NCI-H510A treated with DMSO at 0.1 percent for 48 hours (cell line): ENCODE results near the gene IMP3.

Experiments
- DNase-seq: peaks from one replicate; lab custom pipeline; 2025; lab: John Stamatoyannopoulos, UW

Gene IMP3

DNA sequence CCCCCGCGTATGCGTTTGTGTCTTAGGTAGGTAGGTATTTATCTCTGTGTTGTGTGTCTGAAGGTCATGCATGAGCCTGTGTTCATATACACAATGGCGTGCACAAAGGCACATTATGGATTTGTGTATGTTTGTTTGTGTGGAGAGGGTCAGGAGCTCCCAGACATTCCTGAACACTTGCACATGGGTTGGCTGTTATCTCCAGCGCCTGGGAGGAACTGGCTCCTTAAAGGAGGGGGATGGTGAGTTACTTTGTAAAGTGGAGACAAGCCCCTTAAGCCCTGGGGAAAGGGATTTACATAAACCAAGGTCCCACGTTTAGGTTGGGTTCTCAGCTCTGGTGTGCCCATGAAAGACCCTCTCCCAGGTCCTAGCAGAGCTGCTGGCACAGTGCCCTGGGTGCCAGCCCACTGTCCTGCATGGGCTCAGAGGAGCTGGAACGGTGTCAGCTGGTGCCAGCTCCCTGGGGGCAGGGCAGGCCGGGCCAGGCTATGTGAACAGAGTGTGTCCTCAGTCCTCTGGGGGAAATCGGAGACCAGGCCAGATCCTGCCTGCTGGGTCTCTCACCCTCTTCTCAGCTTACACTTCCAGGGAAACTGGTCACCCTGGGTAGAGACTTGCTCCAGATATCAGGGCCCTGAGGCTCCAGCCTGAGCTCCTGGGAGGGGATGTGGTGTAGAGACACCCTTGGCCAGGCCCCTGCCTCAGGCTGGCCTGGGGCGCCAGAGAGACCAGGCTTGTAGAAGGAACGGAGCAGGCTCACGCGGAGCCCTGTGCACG is 32.8 kb upstream of the IMP3 start:
- DNase-seq = no peak

GRCh38 chr15:75671730-75672602 is 31.9 kb upstream of the IMP3 start:
- DNase-seq = no peak

GRCh38 chr15:75669879-75670212 is 29.8 kb upstream of the IMP3 start:
- no peak for DNase-seq

DNA sequence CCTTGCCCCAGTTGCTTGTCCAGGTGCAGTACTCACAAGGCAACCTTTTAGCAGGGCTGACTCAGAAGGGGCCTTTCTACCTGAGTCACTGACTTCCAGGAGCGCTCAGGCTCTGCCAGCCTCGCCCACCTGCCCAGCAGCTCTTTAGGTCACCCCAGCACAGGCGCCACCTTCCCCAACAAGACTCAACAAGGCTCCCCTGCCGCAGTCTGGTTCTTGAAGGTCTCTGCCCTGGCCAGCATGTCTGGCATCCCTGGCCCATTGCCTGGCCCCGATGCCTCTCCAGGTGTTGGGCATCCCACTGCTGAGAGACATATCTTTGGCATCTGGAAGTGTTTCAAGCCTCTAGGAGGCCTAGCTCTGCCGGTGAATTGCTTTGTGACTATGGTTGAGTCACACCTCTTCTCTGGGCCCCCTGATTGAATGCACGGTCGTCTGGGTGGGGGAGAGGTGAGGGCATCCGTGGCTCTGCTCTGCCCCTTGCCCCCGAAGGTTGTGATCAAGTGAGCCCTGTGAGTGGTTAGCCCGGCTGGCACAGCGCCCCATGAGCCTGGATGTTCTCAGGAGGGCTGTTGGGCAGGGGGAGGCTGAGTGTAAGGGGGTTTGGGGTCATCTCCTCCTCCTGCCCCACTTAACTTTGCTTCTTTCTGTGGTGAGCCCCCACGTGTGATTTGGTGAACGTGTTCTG is 29.3 kb upstream of the IMP3 start:
- DNase-seq = no peak

DNA sequence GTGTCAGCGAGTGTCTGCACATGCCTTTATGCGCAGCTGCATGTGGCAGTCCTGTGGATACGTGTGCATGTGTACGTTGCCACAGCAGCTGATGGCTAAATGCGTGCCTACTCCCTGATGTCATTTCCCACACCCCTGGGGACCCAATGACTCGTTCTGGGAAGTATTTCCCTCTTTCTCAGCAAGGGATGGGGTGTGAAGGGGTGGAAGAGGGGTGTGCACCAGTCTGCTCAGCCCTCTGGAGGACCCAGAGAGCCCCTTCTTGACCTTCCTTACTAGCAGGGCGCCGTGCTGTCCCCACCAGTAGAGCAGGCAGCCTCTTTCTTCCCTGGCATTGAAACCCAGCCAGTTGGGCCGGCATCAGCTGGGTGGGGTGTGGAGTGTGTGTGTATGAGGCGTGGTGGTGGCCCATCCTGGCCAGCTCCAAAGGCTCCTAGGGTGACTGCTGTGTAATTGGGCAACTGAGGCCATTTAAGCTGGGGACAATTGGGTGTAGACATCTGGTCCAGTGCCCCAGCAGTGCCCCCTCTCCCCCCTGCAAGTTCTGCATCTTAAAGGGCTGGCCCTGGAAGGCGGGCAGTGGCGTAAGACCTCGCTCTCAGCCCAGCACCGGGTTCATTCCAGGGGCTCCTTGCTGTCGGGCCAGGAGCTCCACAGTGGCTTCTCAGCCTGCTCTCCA is 26.9 kb upstream of the IMP3 start:
- DNase-seq = no peak

DNA sequence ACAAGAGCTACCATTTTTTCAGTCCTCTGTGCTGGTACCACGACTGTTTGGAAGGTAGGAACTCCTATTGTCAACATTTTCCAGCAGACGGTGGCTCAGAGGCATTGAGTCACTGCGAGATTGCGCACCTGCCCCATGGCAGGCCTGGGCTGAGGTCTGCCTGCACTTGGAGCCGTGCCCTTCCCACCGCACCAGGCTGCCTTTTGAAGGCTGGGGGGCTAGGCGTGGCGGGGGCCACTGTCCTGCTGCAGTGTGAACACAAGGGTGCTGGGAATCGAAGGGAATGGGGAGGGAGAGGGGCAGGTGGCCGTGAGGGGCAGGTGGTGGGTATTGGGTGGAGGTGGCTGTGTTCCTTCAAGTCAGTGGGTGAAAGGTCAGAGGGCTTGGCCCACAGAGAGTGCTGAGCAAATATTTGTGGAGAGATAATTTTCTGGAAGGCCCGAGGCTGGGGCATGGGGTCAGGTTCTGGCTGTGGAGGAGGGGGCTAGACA is 24.0 kb upstream of the IMP3 start:
- peak; percentile 16 for DNase-seq

DNA sequence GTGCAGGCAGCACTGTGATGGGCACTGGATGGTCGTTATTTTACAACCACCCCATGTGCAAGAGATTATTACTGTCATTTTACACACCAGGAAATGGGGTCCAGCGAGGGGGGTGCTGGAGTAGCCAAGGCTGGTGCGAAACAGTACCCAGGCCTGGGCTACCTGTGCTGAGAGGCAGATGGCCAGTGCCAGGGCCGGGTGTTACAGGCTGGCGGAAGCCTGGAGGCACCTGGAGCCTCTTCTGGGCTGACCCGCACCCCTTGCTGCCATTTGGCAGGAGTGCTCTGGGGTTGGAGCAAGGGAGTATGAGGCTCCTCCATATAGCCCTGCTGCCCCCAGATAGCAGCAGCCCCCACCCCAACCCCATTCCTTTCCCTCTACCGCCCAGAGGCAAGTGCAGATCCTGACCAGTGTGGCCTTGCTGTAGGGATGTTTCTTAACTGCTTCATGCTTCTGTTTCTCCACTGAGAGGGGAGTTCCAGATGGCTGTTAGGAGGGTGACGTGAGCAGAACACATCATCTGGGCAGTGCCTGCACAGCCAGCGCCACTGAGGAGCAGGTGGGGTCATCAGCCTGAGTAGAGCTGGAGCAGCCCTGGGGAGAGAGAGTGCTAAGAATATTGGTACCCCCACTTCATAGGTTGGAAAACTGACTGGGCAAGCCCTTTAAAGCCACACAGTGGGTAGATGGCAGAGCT is 22.9 kb upstream of the IMP3 start:
- no peak for DNase-seq

DNA sequence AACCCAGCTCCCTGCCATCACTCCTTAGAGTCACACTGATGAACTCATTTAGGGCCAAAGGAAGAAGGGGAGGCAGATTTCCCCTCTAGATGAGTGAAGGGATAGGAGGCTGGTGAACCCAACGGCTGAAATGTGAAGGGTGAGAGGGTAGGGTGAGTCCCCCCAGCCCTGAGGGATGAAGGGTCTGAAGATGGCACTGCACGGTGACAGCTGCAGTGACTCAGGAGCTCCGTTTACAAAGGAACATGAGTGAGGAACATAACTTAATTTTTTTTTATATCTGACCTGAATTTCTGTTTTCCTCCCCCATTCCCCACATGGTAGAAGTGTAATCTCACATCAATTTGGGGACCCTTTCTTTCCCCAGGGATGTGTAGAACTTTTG is 21.7 kb upstream of the IMP3 start:
- DNase-seq = no peak

- DNase-seq = no peak
Observed at GRCh38 chr15:75661100-75661755, 21.2 kb upstream of the IMP3 start.

DNA sequence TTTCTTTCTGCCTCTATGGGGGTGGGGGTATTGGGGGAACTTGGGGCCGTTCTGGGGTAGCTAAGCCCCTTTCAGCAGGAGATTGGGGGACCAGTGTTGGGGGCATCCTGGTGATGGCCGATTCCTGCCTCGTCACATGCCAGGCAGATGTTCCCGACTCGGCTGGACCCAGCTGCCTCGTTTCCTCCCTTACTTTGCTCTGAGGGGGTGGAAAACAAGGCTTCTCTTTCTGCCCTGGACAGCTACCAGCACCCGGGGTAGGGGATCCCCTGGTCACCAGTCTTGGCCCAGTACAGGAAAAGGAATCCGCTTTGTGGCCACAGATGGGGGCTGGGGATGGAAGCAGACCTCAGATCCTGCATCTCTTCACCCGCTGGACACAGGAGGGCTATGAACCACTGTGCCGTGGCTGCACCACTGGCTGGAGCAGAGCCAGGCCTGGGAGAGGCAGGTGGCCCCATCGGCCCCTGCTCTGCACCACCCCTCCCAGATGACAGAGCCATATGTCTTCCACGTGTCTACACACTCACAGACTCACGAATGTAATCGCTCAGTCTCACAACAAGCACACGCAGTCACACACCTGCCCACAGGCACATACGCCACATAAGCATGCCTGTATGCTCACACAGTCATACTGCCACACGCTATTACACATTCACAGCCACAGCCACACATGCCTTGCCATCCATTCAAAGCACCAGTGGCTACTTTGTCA is 20.1 kb upstream of the IMP3 start:
- no peak for DNase-seq

DNA sequence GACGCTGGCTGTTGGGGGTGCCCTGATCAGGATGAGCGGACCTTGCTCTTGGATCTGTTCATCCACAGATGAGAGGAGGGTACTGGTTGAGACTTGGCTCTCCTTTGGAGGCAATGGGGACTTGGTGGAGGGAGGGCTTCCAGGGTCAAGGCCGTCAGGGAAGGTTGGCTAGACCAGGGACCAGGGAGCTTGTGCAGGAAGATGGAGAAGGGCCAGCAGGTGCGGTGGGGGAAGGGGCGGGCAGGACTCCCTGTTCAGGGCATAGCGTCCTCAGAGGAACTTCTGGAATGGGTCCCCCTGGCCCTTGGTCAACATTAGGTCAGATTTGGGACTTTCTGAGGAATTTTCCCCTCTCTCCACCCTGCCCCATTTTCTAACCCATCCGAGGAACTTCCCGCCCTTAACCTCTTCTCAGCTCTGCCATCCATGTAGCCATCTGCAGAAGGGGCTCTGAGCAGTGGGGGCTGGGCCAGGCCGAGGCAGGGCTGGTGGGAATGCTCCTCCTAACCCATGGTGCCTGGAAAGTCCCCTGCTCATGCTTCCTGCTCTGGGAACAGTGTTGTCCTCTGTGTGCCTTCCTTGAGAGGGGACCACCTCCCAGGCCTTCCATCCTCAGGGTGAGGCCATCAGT is 19.2 kb upstream of the IMP3 start:
- DNase-seq = no peak

DNA sequence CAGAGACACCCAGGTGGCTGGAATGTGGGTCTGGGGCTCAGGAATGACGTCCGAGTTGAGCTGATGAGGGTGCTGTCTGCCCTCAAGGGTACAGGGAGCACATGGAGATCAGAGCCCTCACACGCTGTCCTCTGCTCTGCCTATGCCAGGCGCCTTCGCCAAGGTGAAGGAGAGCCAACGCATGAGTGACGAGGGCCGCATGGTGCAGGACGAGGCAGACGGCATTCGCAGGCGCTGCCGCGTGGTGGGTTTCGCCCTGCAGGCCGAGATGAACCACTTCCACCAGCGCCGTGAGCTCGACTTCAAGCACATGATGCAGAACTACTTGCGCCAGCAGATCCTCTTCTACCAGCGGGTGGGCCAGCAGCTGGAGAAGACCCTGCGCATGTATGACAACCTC is 16.8 kb upstream of the IMP3 start:
- DNase-seq = no peak

DNA sequence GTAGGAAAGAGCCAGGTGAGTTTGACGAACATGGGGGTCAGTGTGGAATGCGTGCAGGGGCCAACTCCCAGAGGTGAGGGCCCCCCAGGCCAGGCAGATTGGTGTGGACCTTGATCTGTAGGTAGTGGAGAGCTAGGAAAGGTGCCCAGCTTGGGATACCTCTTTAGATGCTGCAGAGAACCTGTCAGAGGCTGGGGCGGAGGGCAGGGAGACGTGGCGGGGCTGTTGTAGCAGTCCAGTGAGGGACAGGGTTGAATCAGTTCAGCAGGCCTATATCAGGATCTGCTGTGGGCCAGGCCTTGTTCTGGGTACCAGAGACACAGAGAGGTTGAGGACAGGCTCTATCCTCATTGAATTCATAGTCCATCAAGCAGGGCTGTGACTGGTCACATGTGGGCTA is 16.3 kb upstream of the IMP3 start:
- DNase-seq = no peak

- DNase-seq = peak; percentile 43
Observed at GRCh38 chr15:75655931-75656330, 15.9 kb upstream of the IMP3 start.

GRCh38 chr15:75654201-75654907 is 14.3 kb upstream of the IMP3 start:
- DNase-seq = no peak

DNA sequence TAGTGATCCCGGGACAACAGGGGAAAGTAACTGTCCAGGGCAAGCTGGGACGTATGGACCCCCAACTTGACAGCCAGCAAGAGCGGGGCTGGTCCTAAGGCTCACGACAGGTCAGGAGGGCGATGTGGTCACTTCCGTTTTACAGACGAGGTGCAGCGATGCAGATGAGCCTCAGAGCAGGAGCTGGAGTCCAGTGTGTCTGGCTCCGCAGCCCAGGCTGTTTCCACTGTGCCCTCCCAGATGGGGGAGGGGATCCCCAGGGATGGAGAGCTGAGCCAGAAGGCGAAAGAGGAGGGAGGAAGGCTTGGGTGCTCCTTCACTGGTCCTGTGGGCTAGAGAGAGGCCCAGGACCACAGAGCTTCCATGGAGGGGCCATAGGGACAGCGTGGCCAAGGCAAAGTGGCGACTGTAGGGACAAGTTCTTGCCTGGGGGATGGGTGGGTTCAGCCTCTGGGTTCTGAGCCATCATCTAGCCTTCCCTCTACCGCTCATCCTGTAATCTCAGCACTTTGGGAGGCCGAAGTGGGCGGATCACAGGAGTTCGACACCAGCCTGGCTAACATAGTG is 13.4 kb upstream of the IMP3 start:
- DNase-seq = no peak

DNA sequence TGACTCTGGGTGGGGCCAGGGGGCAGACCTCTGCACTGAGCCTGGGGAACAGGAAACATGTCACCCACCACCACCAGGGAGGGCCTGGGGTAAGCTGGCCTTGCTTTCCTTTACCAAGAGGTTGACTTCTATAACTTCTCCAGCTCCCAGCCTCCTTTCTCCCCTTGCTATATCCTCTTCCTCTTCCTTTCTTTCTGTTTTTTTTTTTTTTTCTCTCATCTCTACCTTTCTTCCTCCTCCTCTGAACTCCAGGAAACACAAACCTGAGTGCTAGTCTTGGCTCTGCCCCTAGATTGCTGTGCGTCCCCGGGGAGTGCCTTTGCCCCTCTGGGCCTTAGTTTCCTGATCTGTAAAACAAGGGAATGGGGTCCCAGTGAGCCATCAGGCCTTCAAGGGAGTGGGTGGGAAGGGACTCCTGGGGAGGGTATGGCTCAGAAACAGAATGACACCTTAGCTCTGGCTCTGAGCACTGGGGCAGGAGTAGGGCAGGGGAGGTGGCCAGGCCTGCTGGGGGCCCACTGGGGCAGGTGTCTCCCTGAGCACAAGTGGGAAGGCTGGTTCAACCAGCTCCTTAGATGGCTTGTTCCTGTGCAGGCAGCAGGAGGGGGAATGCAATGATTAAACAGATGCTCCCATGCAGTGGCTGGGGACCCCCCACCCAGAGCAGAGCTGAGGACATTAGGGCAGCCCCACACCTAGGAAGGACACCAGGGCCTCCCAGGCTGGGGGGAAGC is 12.0 kb upstream of the IMP3 start:
- peak; percentile 17 for DNase-seq
